ENCODE data around the gene FRMD4A.

The FRMD4A gene

GRCh38 chr10:14086596-14086995 lies 244.1 kb downstream of the FRMD4A start:
- Histone ChIP-seq H3K9me3 (no peaks in the 10 kb centered on the region), H3K36me3 (no peaks in the 10 kb centered on the region), H3K27me3 (no peaks in the 10 kb centered on the region), H3K27ac (no peak overlapping the region), H3K4me3 (ENCODE audit: low read depth in 1 of 2, low read length in 1 of 2) (no peak overlapping the region), H3K4me1 (ENCODE audit: control insufficient read depth in 1 of 2, insufficient read depth in 1 of 2, low read depth in 1 of 2, low read length in 1 of 2) (no peaks in the 10 kb centered on the region)
- no peak for TF ChIP-seq CTCF (IDR thresholded peaks at IDR 0.05)

DNA sequence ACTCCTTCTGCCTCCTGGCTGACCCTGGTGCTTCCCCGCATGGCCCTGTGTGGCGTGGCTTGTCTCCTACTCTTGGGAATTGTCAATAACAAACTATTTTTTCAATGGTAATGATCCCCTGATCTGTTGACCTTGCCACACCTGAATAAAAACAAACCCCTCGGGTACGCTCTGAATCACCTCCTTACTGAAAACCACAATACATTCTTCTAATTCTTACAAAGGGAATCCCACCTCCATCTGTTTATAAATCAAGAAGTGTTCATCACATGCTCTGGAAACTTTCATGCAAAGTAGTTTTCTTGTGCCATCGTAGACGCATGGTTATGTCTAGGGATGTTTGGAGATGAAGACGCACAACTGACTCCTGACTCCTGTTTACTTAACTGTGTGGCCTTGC lies 245.8 kb downstream of the FRMD4A start:
- H3K27me3 ChIP-seq, result peaks cover under 1% of the 10 kb centered on the region
- H3K4me3 ChIP-seq (ENCODE audit: low read depth in 1 of 2, low read length in 1 of 2), result no peak overlapping the region
- H3K36me3 ChIP-seq, result no peaks in the 10 kb centered on the region
- no peak overlapping the region for H3K27ac ChIP-seq
- no peak for TF ChIP-seq CTCF (IDR thresholded peaks at IDR 0.05)
- no peaks in the 10 kb centered on the region for H3K9me3 ChIP-seq
- no peaks in the 10 kb centered on the region for H3K4me1 ChIP-seq (ENCODE audit: control insufficient read depth in 1 of 2, insufficient read depth in 1 of 2, low read depth in 1 of 2, low read length in 1 of 2)

GRCh38 chr10:14080795-14081194 lies 249.9 kb downstream of the FRMD4A start:
- H3K27me3 ChIP-seq, result peaks cover 3% of the 10 kb centered on the region
- H3K4me1 ChIP-seq (ENCODE audit: control insufficient read depth in 1 of 2, insufficient read depth in 1 of 2, low read depth in 1 of 2, low read length in 1 of 2), result no peaks in the 10 kb centered on the region
- no peak overlapping the region for H3K4me3 ChIP-seq (ENCODE audit: low read depth in 1 of 2, low read length in 1 of 2)
- no peaks in the 10 kb centered on the region for H3K9me3 ChIP-seq
- no peak overlapping the region for H3K27ac ChIP-seq
- no peak for TF ChIP-seq CTCF (IDR thresholded peaks at IDR 0.05)
- H3K36me3 ChIP-seq, result no peaks in the 10 kb centered on the region

- Histone ChIP-seq H3K27ac (no peak overlapping the region), H3K36me3 (no peaks in the 10 kb centered on the region), H3K4me1 (ENCODE audit: control insufficient read depth in 1 of 2, insufficient read depth in 1 of 2, low read depth in 1 of 2, low read length in 1 of 2) (no peaks in the 10 kb centered on the region), H3K9me3 (no peaks in the 10 kb centered on the region), H3K27me3 (peaks cover 3% of the 10 kb centered on the region), H3K4me3 (ENCODE audit: low read depth in 1 of 2, low read length in 1 of 2) (no peak overlapping the region)
- no peak for TF ChIP-seq CTCF (IDR thresholded peaks at IDR 0.05)
These were observed 253.3 kb downstream of the FRMD4A start for GRCh38 chr10:14077430-14077829.

- Histone ChIP-seq H3K4me3 (ENCODE audit: low read depth in 1 of 2, low read length in 1 of 2) (no peak overlapping the region), H3K27me3 (peaks cover 13% of the 10 kb centered on the region), H3K36me3 (no peaks in the 10 kb centered on the region), H3K27ac (no peak overlapping the region), H3K4me1 (ENCODE audit: control insufficient read depth in 1 of 2, insufficient read depth in 1 of 2, low read depth in 1 of 2, low read length in 1 of 2) (no peaks in the 10 kb centered on the region), H3K9me3 (no peaks in the 10 kb centered on the region)
- TF ChIP-seq CTCF (IDR thresholded peaks at IDR 0.05), result no peak
These were observed 256.5 kb downstream of the FRMD4A start for GRCh38 chr10:14074062-14074884.
